HUES6 (cell line): ENCODE data around the gene CDK19.

Source experiments
- H3K27ac ChIP-seq: 2 replicates; pipeline ENCODE4 v1.7.0; 2013; ENCODE audit warnings: low read depth, mild to moderate bottlenecking, low read length, inconsistent platforms
- H3K27me3 ChIP-seq: 2 replicates; pipeline ENCODE4 v1.6.1; 2013; ENCODE audit warnings: low read length; ENCODE audit not compliant: control insufficient read depth, insufficient read depth
- H3K36me3 ChIP-seq: 2 replicates; pipeline ENCODE4 v1.6.1; 2013; ENCODE audit warnings: low read length; ENCODE audit not compliant: control insufficient read depth, insufficient read depth
- H3K4me1 ChIP-seq: 2 replicates; pipeline ENCODE4 v1.6.1; 2013; ENCODE audit warnings: low read length; ENCODE audit not compliant: control insufficient read depth, insufficient read depth
- H3K4me3 ChIP-seq: 2 replicates; pipeline ENCODE4 v1.5.1; 2013; ENCODE audit warnings: low read depth, low read length
- H3K9ac ChIP-seq: one replicate; pipeline ENCODE4 v1.6.1; 2013; ENCODE audit warnings: mild to moderate bottlenecking, low read length
- H3K9me3 ChIP-seq: 2 replicates; pipeline ENCODE4 v1.6.1; 2013; ENCODE audit warnings: low read depth, low read length; ENCODE audit not compliant: control insufficient read depth, insufficient read depth

The CDK19 gene

DNA sequence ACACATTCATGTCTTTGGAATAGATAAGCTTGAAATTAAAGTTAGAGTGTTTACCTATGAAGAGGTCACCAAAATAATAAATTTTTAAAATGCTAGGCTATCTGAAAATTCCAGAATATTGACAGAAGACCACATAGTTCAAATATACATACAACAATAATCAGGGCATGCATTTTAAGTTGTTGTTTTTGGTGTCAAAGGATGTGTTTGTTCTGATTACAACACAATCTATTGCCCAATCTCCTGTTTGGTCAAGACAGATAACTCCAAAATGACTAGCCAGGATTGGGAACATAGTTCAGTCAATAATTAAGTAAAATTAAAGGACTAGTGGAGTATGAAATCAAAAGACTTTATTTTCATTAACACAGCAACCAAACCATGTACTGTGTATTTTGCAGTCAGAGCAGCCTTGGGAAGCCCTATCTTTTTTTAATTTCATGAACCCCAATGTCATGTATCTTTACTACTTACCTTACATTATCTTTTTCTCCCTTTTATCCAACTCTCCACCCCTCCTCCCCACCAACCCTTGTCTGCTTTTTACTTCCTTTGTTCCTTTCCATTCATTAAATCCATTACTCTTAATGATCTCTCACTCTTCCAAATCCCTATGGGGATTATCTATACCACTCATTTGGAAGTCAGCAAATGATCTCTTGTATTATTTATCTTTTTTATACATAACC is 111.2 kb downstream of the CDK19 start:
- Histone ChIP-seq H3K36me3 (no peaks in the 10 kb centered on the region), H3K27me3 (no peaks in the 10 kb centered on the region), H3K9ac (no peak overlapping the region), H3K9me3 (no peaks in the 10 kb centered on the region), H3K4me3 (no peak overlapping the region), H3K27ac (no peak overlapping the region), H3K4me1 (peaks cover 8% of the 10 kb centered on the region)

- H3K9ac ChIP-seq: no peak overlapping the region
- no peaks in the 10 kb centered on the region for H3K9me3 ChIP-seq
- H3K27me3 ChIP-seq: no peaks in the 10 kb centered on the region
- peaks cover 3% of the 10 kb centered on the region for H3K4me1 ChIP-seq
- no peak overlapping the region for H3K27ac ChIP-seq
- H3K36me3 ChIP-seq: no peaks in the 10 kb centered on the region
- no peak overlapping the region for H3K4me3 ChIP-seq
These were observed 112.0 kb downstream of the CDK19 start for GRCh38 chr6:110703010-110703905.

- no peaks in the 10 kb centered on the region for H3K4me1 ChIP-seq
- no peaks in the 10 kb centered on the region for H3K9me3 ChIP-seq
- no peak overlapping the region for H3K4me3 ChIP-seq
- no peak overlapping the region for H3K9ac ChIP-seq
- H3K27ac ChIP-seq: no peak overlapping the region
- no peaks in the 10 kb centered on the region for H3K27me3 ChIP-seq
- H3K36me3 ChIP-seq: no peaks in the 10 kb centered on the region
These were observed 115.5 kb downstream of the CDK19 start for GRCh38 chr6:110699780-110700179.

DNA sequence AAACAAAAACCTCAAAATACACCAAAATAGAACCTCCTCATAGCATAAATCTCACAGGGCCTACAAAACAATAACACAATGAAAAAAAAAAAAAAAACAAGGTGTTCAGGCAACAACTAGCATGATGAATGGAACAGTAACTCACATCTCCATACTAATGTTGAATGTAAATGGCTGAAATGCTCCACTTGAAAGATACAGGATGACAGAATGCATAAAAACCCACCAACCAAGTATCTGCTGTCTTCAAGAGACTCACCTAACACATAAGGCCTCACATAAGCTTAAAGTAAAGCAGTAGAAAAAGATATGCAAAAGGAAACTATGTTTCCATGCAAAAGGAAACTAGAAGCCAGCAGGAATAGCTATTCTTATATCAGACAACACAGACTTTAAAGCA is 121.3 kb downstream of the CDK19 start:
- Histone ChIP-seq H3K27me3 (no peaks in the 10 kb centered on the region), H3K36me3 (no peaks in the 10 kb centered on the region), H3K4me3 (no peak overlapping the region), H3K4me1 (peaks cover 13% of the 10 kb centered on the region), H3K9me3 (no peaks in the 10 kb centered on the region), H3K9ac (no peak overlapping the region), H3K27ac (no peak overlapping the region)

- Histone ChIP-seq H3K9ac (no peak overlapping the region), H3K9me3 (no peaks in the 10 kb centered on the region), H3K27me3 (no peaks in the 10 kb centered on the region), H3K27ac (no peak overlapping the region), H3K36me3 (no peaks in the 10 kb centered on the region), H3K4me1 (peaks cover 20% of the 10 kb centered on the region), H3K4me3 (no peak overlapping the region)
These were observed 122.0 kb downstream of the CDK19 start for GRCh38 chr6:110693296-110693695.

- peaks cover 20% of the 10 kb centered on the region for H3K4me1 ChIP-seq
- H3K4me3 ChIP-seq: no peak overlapping the region
- no peak overlapping the region for H3K9ac ChIP-seq
- H3K36me3 ChIP-seq: no peaks in the 10 kb centered on the region
- no peak overlapping the region for H3K27ac ChIP-seq
- H3K27me3 ChIP-seq: no peaks in the 10 kb centered on the region
- no peaks in the 10 kb centered on the region for H3K9me3 ChIP-seq
These were observed 124.4 kb downstream of the CDK19 start for GRCh38 chr6:110690916-110691315.

DNA sequence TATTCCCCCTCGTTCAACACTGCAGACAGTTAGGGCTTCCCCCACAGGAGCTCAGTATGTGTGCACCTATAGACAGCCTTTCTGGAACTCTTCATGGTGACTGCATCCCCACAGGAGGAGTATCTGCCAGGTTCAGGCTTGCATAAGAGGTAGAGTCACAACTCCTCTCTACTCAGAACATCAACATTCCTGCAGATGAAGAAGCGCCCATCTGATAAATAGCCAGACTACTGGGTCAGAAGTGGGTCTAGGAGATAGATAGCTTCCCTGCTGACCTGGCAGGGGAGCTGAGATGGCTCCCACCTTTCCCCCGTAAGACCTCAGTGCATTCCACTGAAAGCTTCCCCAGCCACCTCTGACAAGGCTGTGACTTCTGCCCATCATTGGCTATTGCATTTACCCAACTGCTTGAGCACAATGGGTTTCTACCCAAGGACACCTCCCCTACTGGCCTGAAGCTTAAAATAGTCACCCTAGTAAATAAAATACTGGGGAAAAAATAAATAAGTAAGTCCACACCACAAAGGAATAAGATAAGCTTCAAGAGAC is 125.1 kb downstream of the CDK19 start:
- Histone ChIP-seq H3K9me3 (no peaks in the 10 kb centered on the region), H3K9ac (no peak overlapping the region), H3K27ac (no peak overlapping the region)

GRCh38 chr6:110689275-110689935 is 125.9 kb downstream of the CDK19 start:
- H3K4me3 ChIP-seq: no peak overlapping the region
- H3K9ac ChIP-seq: no peak overlapping the region
- no peaks in the 10 kb centered on the region for H3K36me3 ChIP-seq
- H3K27ac ChIP-seq: no peak overlapping the region
- H3K27me3 ChIP-seq: no peaks in the 10 kb centered on the region
- no peaks in the 10 kb centered on the region for H3K9me3 ChIP-seq
- peaks cover 20% of the 10 kb centered on the region for H3K4me1 ChIP-seq

More for the DNA sequence above, 125.1 kb downstream of the CDK19 start:
- Histone ChIP-seq H3K27me3 (no peaks in the 10 kb centered on the region), H3K36me3 (no peaks in the 10 kb centered on the region), H3K4me3 (no peak overlapping the region), H3K4me1 (peaks cover 20% of the 10 kb centered on the region)

- H3K36me3 ChIP-seq: no peaks in the 10 kb centered on the region
- no peak overlapping the region for H3K4me3 ChIP-seq
- no peak overlapping the region for H3K9ac ChIP-seq
- H3K27ac ChIP-seq: no peak overlapping the region
- H3K9me3 ChIP-seq: no peaks in the 10 kb centered on the region
- no peaks in the 10 kb centered on the region for H3K27me3 ChIP-seq
- peaks cover 19% of the 10 kb centered on the region for H3K4me1 ChIP-seq
These were observed 126.5 kb downstream of the CDK19 start for GRCh38 chr6:110688661-110689268.

DNA sequence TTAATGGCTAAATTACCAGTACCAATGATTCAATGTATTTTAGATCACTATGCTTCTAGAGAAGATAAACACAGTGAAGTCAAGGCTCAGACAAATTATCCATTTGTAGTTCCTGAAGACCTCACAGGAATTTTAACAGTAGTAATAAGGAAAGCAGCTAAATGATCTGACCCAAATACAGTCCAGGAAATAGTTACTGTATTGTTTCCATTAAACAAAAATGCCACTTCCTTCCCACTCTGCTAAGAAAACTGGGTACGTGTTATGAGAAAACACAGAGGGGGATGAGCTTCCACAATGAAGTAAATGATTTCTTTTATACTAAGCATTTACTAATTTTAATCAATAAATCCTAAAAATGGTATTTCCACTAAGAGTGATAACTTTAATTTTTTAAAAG is 127.9 kb downstream of the CDK19 start:
- Histone ChIP-seq H3K4me1 (peaks cover 13% of the 10 kb centered on the region), H3K9me3 (no peaks in the 10 kb centered on the region), H3K36me3 (no peaks in the 10 kb centered on the region), H3K4me3 (no peak overlapping the region), H3K27ac (no peak overlapping the region), H3K9ac (no peak overlapping the region), H3K27me3 (no peaks in the 10 kb centered on the region)
